B cell (primary cell): ENCODE results near the gene KRTAP4-4. TPM values are rescaled to one million over a fixed set of nuclear protein-coding genes. Genes with fewer than 3 reads are reported as not detected.
"Not testable (repeated sequence)": the region's sequence is repeated elsewhere in the genome, so short reads cannot be mapped to it uniquely, and the experiment has no call there.

Experiments used
- ATAC-seq: fragments of 200-7000 bp; cut with Tn5 transposase; one replicate; pipeline ENCODE4 v1.10.0; 2021; ENCODE audit warnings: low read depth, mild to moderate bottlenecking, moderate number of reproducible peaks, moderate library complexity
- CTCF ChIA-PET: fragments of 350-600 bp; sonication (Branson Sonifier 250); formaldehyde crosslinking; loops from one replicate; lab custom pipeline; 2021; ENCODE audit warnings: antibody characterized with exemption, inconsistent platforms; lab: Charles Lee
- POLR2A ChIA-PET: fragments of 350-600 bp; sonication (Branson Sonifier 250); formaldehyde crosslinking; loops from one replicate; lab custom pipeline; 2021; ENCODE audit warnings: antibody characterized with exemption; lab: Charles Lee
- DNase-seq: peaks from one replicate; pipeline ENCODE4 v3.0.0; 2013
- H2AFZ ChIP-seq: 2 replicates; pipeline ENCODE4 v1.6.1; 2012; ENCODE audit warnings: mild to moderate bottlenecking, low read depth, low read length; ENCODE audit not compliant: insufficient read depth, poor library complexity, severe bottlenecking
- H3K27ac ChIP-seq, 2 donors: 1 replicate in 1 of 2; 2 replicates in 1 of 2; pipeline ENCODE4 v1.5.1; 2012 to 2013; ENCODE audit warnings: low read length in 2 of 2, mild to moderate bottlenecking in 2 of 2, moderate library complexity in 1 of 2
- H3K27me3 ChIP-seq, 4 experiments: fragments of 200-600 bp in 1 of 4; sonication (generic) in 1 of 4; replicated peaks in 1 of 4; 1 replicate in 2 of 4; 2 replicates in 2 of 4; pipeline versions ENCODE4 v1.6.1 to v1.7.0; 2013 to 2016; ENCODE audit warnings: low read length in 3 of 4, mild to moderate bottlenecking in 2 of 4, mixed read lengths in 1 of 4, moderate library complexity in 1 of 4; ENCODE audit not compliant: insufficient read depth in 4 of 4, control insufficient read depth in 3 of 4; ENCODE audit errors: control extremely low read depth in 1 of 4
- H3K36me3 ChIP-seq, 2 experiments: replicated peaks in 1 of 2; 1 replicate in 1 of 2; 2 replicates in 1 of 2; pipeline versions ENCODE4 v1.6.1 to v1.7.1; 2013; ENCODE audit warnings: low read length in 1 of 2; ENCODE audit not compliant: insufficient read depth in 2 of 2, control insufficient read depth in 1 of 2; ENCODE audit errors: control extremely low read depth in 1 of 2, extremely low read depth in 1 of 2
- H3K4me1 ChIP-seq, 2 donors: fragments of 200-600 bp in 1 of 2; sonication (generic) in 1 of 2; 1 replicate in 1 of 2; 2 replicates in 1 of 2; pipeline versions ENCODE4 v1.5.1 to v1.6.1; 2013 to 2017; ENCODE audit warnings: low read length in 2 of 2; ENCODE audit not compliant: control insufficient read depth in 2 of 2, insufficient read depth in 2 of 2
- H3K4me2 ChIP-seq: replicated peaks from 2 replicates; pipeline ENCODE3; 2012; ENCODE audit warnings: mild to moderate bottlenecking, low read depth, low read length; ENCODE audit not compliant: poor library complexity, severe bottlenecking
- H3K4me3 ChIP-seq, 5 experiments: fragments of 200-600 bp in 1 of 5; sonication (generic) in 1 of 5; 1 replicate in 3 of 5; 2 replicates in 2 of 5; pipeline versions ENCODE4 v1.5.1 to v1.7.0; 2011 to 2016; ENCODE audit warnings: low read length in 4 of 5, mild to moderate bottlenecking in 4 of 5, low read depth in 2 of 5, control low read depth in 1 of 5, moderate library complexity in 1 of 5; ENCODE audit not compliant: insufficient read depth in 1 of 5; ENCODE audit errors: control extremely low read depth in 1 of 5, extremely low read depth in 1 of 5
- H3K79me2 ChIP-seq: fragments of 200-600 bp; sonication (generic); one replicate; pipeline ENCODE4 v1.6.0; 2016; ENCODE audit warnings: low read length; ENCODE audit not compliant: control insufficient read depth, insufficient read depth
- H3K9ac ChIP-seq: fragments of 200-600 bp; sonication (generic); 2 replicates; pipeline ENCODE4 v1.6.1; 2017; ENCODE audit warnings: mild to moderate bottlenecking, low read length, moderate library complexity
- H3K9me3 ChIP-seq, 3 donors: one replicate each; pipeline versions ENCODE4 v1.6.1 to v1.7.1; 2013; ENCODE audit warnings: low read length in 2 of 3; ENCODE audit not compliant: control insufficient read depth in 2 of 3, insufficient read depth in 1 of 3; ENCODE audit errors: control extremely low read depth in 1 of 3
- H4K20me1 ChIP-seq: 2 replicates; pipeline ENCODE4 v1.6.0; 2012; ENCODE audit warnings: mild to moderate bottlenecking, low read length; ENCODE audit not compliant: insufficient read depth, control insufficient read depth, poor library complexity, severe bottlenecking
- H3K27ac Mint-ChIP-seq: one replicate; pipeline ENCODE4 v1.8.0; 2021; ENCODE audit warnings: mixed read lengths
- H3K27me3 Mint-ChIP-seq: one replicate; pipeline ENCODE4 v1.8.0; 2021; ENCODE audit warnings: mixed read lengths
- H3K4me1 Mint-ChIP-seq: one replicate; pipeline ENCODE4 v1.8.0; 2021; ENCODE audit warnings: mixed read lengths
- H3K4me3 Mint-ChIP-seq: one replicate; pipeline ENCODE4 v1.8.0; 2021; ENCODE audit warnings: mixed read lengths
- H3K9me3 Mint-ChIP-seq: one replicate; pipeline ENCODE4 v1.8.0; 2022; ENCODE audit warnings: mixed read lengths; ENCODE audit not compliant: insufficient read depth
- EZH2 ChIP-seq: IDR thresholded peaks from 2 replicates; pipeline ENCODE4 v1.6.1; 2012; ENCODE audit warnings: borderline replicate concordance, low read depth, mild to moderate bottlenecking, moderate library complexity, low read length; ENCODE audit not compliant: insufficient read depth, poor library complexity, severe bottlenecking
- WGBS: methylation state at CpG from one replicate; pipeline ENCODE4 v1.1.5; 2013; ENCODE audit warnings: missing lambda C conversion rate; ENCODE audit not compliant: insufficient coverage; 5-methylcytosine and 5-hydroxymethylcytosine counted together
- intact Hi-C: fragments of 100-400 bp; cut with micrococcal nuclease; formaldehyde crosslinking; loops from one replicate; pipeline ENCODE4 v1.10.0; 2022
- polyA plus RNA-seq: library from polyadenylated mRNA; depleted of rRNA; stranded (reverse); fragments of >200 nt; gene quantifications from 2 replicates; pipeline ENCODE4 v1.2.3, GENCODE V29; 2012
- total RNA-seq, 2 donors: library from RNA; stranded (reverse); fragments of 120-200 nt in 1 of 2; gene quantifications; 1 replicate in 1 of 2; 2 replicates in 1 of 2; pipeline versions ENCODE4 v1.2.3 to v1.2.4, GENCODE V29; 2013 to 2022
- TF ChIP-seq, protein P1 (sequence below): fragments of 200-600 bp; IDR thresholded peaks from one replicate; pipeline ENCODE4 v1.8.0; 2022; ENCODE audit warnings: antibody characterized with exemption, mild to moderate bottlenecking

Gene KRTAP4-4
- total and polyA plus RNA-seq, 2 donors (not counting 1 experiment from before 2014, with no cell fraction given): not detected

DNA sequence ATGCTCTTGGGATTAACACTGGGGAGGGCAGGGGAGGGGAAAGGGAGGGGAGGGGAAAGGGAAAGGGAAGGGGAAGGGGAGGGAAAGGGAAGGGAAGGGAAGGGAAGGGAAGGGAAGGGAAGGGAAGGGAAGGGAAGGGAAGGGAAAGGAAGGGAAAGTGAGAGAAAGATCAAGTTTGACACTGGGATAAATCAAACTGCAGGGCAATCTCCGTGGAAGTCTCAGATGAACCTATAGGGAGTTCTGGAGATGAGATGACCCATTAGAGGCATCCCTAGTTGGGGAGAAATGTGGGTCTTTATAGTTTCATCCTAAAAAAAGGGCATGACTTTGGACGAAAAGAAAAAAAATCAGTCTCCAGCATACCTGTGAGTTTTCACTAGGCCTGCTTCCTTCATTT, 38.8 kb downstream of the KRTAP4-4 start:
- intact Hi-C loops: loop anchor here (5.0 kb wide), 1 partner anchor 186 kb away; the partner anchor contains the start of gene KRTAP16-1

DNA sequence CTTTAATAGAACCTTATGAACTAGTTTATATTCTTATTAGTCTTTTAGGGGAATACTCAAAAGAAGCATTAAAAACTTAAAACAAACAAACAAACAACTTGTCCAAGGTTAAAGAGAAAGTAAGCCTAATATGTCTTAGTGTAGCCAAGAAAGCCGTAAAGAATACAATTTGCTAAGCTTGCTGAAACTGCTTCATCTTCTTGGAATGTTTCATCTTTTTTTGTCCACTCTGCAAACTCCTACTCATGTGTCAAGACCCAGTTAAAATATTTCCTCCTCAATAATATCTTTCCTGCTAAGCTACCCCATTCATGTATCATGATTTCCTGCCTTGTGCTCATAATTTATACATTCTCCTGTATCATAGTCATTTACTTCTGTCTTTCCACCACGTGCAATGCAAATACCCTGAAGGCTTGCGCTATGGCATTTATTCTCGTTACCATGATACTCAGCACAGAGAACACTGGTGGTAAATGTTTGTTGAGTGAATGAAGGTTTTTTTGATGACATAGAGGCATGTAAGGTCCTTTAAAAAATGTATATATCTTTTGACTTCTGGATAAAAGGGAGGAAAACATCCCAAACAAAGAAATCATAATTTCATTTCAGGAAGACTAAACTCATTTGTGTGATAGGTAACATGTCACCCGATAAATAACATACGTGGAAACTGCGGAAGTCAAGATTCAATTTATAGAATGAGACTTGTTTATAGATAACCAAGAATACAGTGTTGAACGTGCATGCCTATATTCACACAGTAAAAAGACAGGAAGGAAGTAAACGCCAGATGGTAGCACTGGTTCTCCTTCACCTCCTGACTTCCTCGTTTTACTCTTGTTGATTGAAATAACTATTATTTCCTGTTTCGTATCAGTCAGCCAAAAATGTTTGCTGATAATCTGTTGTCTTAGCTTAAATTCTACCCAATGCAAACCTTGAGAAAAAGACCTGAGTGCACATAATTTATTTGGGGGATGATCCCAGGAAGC, 40.6 kb downstream of the KRTAP4-4 start:
- Mint-ChIP-seq H3K27ac (peak overlapping the region; percentile 87), H3K4me1 (peaks cover 40% of the 10 kb centered on the region), H3K4me3 (peak overlapping the region; percentile 46)
- H4K20me1 ChIP-seq, H3K27me3 Mint-ChIP-seq, H3K79me2 ChIP-seq, H3K9me3 Mint-ChIP-seq, H3K9me3 ChIP-seq, H3K27me3 ChIP-seq, H2AFZ ChIP-seq, H3K36me3 ChIP-seq: not testable (repeated sequence)
- DNase-seq (peak; percentile 71), ATAC-seq (peak; percentile 69)
- ChIA-PET POLR2A (interaction anchor here (0.8 kb wide), 1 partner anchor 102 kb away, joined by 3 read pairs; no protein-coding TSS in a partner anchor), CTCF (interaction anchor here (1.6 kb wide), 1 partner anchor 202 kb away, joined by 5 read pairs; no protein-coding TSS in a partner anchor)
- peaks cover 64 to 77% of the 10 kb centered on the region in 2 donors for H3K4me1 ChIP-seq
- intact Hi-C loops: loop anchor here (5.0 kb wide), 2 partner anchors 57 to 187 kb away; partner anchors contain the start of genes KRTAP16-1 and KRTAP4-2
- WGBS: 100% methylated on average over 1 of the region's 11 CpGs
- H3K4me3 ChIP-seq: peak overlapping the region in 2 of 5 experiments; percentile 25 to 50
- H3K9ac ChIP-seq: peak overlapping the region; percentile 30
- H3K27ac ChIP-seq: peak overlapping the region; percentile 93 to 97
- H3K4me2 ChIP-seq: peak overlapping the region; percentile 57

More for the DNA sequence above, 38.8 kb downstream of the KRTAP4-4 start:
- H3K27ac Mint-ChIP-seq: no peak overlapping the region
- Histone ChIP-seq H3K4me3 (no peak overlapping the region), H4K20me1 (no peaks in the 10 kb centered on the region), H3K9me3 (peaks cover 0 to 5% (median 3%) of the 10 kb centered on the region in 3 donors), H3K27ac (no peak overlapping the region), H3K36me3 (no peaks in the 10 kb centered on the region), H3K79me2 (no peaks in the 10 kb centered on the region), H3K27me3 (no peaks in the 10 kb centered on the region), H2AFZ (no peak overlapping the region), H3K9ac (no peak overlapping the region), H3K4me2 (no peak overlapping the region), H3K4me1 (peaks cover 56 to 63% of the 10 kb centered on the region in 2 donors)
- CTCF ChIA-PET: no interaction called here
- ATAC-seq: no peak
- no peak overlapping the region for H3K4me3 Mint-ChIP-seq
- H3K27me3 Mint-ChIP-seq: peaks cover 13% of the 10 kb centered on the region
- no peak for DNase-seq
- no peak for TF ChIP-seq EZH2
- TF ChIP-seq, protein P1, sequence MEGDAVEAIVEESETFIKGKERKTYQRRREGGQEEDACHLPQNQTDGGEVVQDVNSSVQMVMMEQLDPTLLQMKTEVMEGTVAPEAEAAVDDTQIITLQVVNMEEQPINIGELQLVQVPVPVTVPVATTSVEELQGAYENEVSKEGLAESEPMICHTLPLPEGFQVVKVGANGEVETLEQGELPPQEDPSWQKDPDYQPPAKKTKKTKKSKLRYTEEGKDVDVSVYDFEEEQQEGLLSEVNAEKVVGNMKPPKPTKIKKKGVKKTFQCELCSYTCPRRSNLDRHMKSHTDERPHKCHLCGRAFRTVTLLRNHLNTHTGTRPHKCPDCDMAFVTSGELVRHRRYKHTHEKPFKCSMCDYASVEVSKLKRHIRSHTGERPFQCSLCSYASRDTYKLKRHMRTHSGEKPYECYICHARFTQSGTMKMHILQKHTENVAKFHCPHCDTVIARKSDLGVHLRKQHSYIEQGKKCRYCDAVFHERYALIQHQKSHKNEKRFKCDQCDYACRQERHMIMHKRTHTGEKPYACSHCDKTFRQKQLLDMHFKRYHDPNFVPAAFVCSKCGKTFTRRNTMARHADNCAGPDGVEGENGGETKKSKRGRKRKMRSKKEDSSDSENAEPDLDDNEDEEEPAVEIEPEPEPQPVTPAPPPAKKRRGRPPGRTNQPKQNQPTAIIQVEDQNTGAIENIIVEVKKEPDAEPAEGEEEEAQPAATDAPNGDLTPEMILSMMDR: no peak
- peaks cover 30% of the 10 kb centered on the region for H3K4me1 Mint-ChIP-seq
- 100% methylated on average over 1 of the region's 2 CpGs for WGBS
- POLR2A ChIA-PET: no interaction called here
- H3K9me3 Mint-ChIP-seq: no peaks in the 10 kb centered on the region
